GM12875 (cell line): Measurements from ENCODE around the gene MAPK8.

ENCODE experiments used
- H3K4me3 ChIP-seq: one replicate; pipeline ENCODE4 v1.5.1; 2011; ENCODE audit warnings: low read depth, low read length, control low read depth
- CTCF ChIP-seq: IDR thresholded peaks from 2 replicates; pipeline ENCODE4 v1.5.1; 2011; ENCODE audit warnings: low read depth, mild to moderate bottlenecking, control low read depth, inconsistent platforms, low read length, moderate library complexity, borderline replicate concordance; ENCODE audit not compliant: insufficient read depth

MAPK8 gene

GRCh38 chr10:48487244-48487643, 180.8 kb downstream of the MAPK8 start:
- no peak for TF ChIP-seq CTCF
- H3K4me3 ChIP-seq: no peak overlapping the region
